ENCODE measurements around the gene ZNF862.
A peak's percentile ranks its signal among the peaks of the same experiment; 100 is the strongest.

Gene ZNF862

DNA sequence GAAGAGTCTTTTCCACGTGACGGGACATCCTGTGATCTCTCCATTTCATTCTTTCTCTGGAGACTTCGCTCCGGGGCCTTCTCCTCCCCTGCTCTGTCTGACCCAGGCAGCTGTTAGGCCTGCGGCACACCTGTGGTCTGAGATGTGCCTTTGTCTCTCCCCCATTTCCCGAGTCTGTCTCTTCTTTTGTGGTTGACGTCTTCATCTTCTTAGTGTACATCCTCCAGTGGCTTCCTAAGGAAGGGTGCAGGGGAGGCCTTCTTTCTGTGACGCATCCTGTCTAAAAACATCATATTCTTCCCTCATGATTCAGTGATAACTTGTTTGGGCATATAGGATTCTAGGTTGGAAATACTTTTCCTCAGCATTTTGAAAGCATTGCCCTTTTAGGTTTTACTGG is 18.4 kb downstream of the ZNF862 start:
- Mint-ChIP-seq H3K27me3 (ENCODE audit: low read depth) (no peaks in the 10 kb centered on the region), H3K4me3 (peak overlapping the region; percentile 50), H3K27ac (peak overlapping the region; percentile 26), H3K4me1 (ENCODE audit: low read depth) (peaks cover 30% of the 10 kb centered on the region), H3K36me3 (ENCODE audit: low read depth) (peaks cover 22% of the 10 kb centered on the region), H3K9me3 (no peaks in the 10 kb centered on the region)

- H3K27me3 Mint-ChIP-seq (ENCODE audit: low read depth): no peaks in the 10 kb centered on the region
- H3K4me1 Mint-ChIP-seq (ENCODE audit: low read depth): peaks cover 40% of the 10 kb centered on the region
- no peak overlapping the region for H3K27ac Mint-ChIP-seq
- H3K36me3 Mint-ChIP-seq (ENCODE audit: low read depth): peaks cover 28% of the 10 kb centered on the region
- H3K4me3 Mint-ChIP-seq: no peak overlapping the region
- H3K9me3 Mint-ChIP-seq: no peaks in the 10 kb centered on the region
Measured at GRCh38 chr7:149859369-149859768, 21.2 kb downstream of the ZNF862 start.

GRCh38 chr7:149859876-149860275 is 21.7 kb downstream of the ZNF862 start:
- Mint-ChIP-seq H3K4me3 (no peak overlapping the region), H3K36me3 (ENCODE audit: low read depth) (peaks cover 29% of the 10 kb centered on the region), H3K9me3 (no peaks in the 10 kb centered on the region), H3K27me3 (ENCODE audit: low read depth) (no peaks in the 10 kb centered on the region), H3K27ac (no peak overlapping the region), H3K4me1 (ENCODE audit: low read depth) (peaks cover 42% of the 10 kb centered on the region)

GRCh38 chr7:149860821-149861727 is 22.9 kb downstream of the ZNF862 start:
- H3K36me3 Mint-ChIP-seq (ENCODE audit: low read depth): peaks cover 35% of the 10 kb centered on the region
- H3K27ac Mint-ChIP-seq: no peak overlapping the region
- no peaks in the 10 kb centered on the region for H3K9me3 Mint-ChIP-seq
- H3K4me3 Mint-ChIP-seq: no peak overlapping the region
- H3K27me3 Mint-ChIP-seq (ENCODE audit: low read depth): no peaks in the 10 kb centered on the region
- peaks cover 48% of the 10 kb centered on the region for H3K4me1 Mint-ChIP-seq (ENCODE audit: low read depth)

- no peak overlapping the region for H3K4me3 Mint-ChIP-seq
- H3K36me3 Mint-ChIP-seq (ENCODE audit: low read depth): peaks cover 31% of the 10 kb centered on the region
- peaks cover 46% of the 10 kb centered on the region for H3K4me1 Mint-ChIP-seq (ENCODE audit: low read depth)
- no peaks in the 10 kb centered on the region for H3K9me3 Mint-ChIP-seq
- H3K27ac Mint-ChIP-seq: no peak overlapping the region
- H3K27me3 Mint-ChIP-seq (ENCODE audit: low read depth): no peaks in the 10 kb centered on the region
Measured at GRCh38 chr7:149861728-149862045, 23.5 kb downstream of the ZNF862 start.

DNA sequence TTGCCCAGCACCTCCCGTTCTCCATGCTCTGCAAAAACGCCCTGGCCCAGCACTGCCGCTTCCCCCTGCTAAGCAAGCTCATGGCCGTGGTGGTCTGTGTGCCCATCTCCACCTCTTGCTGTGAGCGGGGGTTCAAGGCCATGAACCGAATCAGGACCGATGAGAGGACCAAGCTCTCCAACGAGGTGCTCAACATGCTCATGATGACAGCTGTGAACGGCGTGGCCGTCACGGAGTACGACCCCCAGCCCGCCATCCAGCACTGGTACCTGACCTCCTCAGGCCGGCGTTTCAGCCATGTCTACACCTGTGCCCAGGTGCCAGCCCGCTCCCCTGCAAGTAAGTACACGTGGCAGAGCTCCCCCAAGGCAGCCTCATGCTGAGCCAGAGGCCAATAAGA is 24.0 kb downstream of the ZNF862 start:
- no peaks in the 10 kb centered on the region for H3K9me3 Mint-ChIP-seq
- no peaks in the 10 kb centered on the region for H3K27me3 Mint-ChIP-seq (ENCODE audit: low read depth)
- no peak overlapping the region for H3K27ac Mint-ChIP-seq
- no peak overlapping the region for H3K4me3 Mint-ChIP-seq
- peaks cover 31% of the 10 kb centered on the region for H3K36me3 Mint-ChIP-seq (ENCODE audit: low read depth)
- H3K4me1 Mint-ChIP-seq (ENCODE audit: low read depth): peaks cover 47% of the 10 kb centered on the region

- H3K27me3 Mint-ChIP-seq (ENCODE audit: low read depth): no peaks in the 10 kb centered on the region
- peaks cover 51% of the 10 kb centered on the region for H3K4me1 Mint-ChIP-seq (ENCODE audit: low read depth)
- no peak overlapping the region for H3K27ac Mint-ChIP-seq
- H3K36me3 Mint-ChIP-seq (ENCODE audit: low read depth): peaks cover 29% of the 10 kb centered on the region
- no peak overlapping the region for H3K4me3 Mint-ChIP-seq
- no peaks in the 10 kb centered on the region for H3K9me3 Mint-ChIP-seq
Measured at GRCh38 chr7:149863500-149863899, 25.3 kb downstream of the ZNF862 start.

GRCh38 chr7:149864023-149864422 is 25.8 kb downstream of the ZNF862 start:
- no peak overlapping the region for H3K4me3 Mint-ChIP-seq
- peaks cover 29% of the 10 kb centered on the region for H3K36me3 Mint-ChIP-seq (ENCODE audit: low read depth)
- H3K27me3 Mint-ChIP-seq (ENCODE audit: low read depth): no peaks in the 10 kb centered on the region
- no peaks in the 10 kb centered on the region for H3K9me3 Mint-ChIP-seq
- H3K27ac Mint-ChIP-seq: peak overlapping the region; percentile 72
- peaks cover 56% of the 10 kb centered on the region for H3K4me1 Mint-ChIP-seq (ENCODE audit: low read depth)

GRCh38 chr7:149864751-149865150 is 26.6 kb downstream of the ZNF862 start:
- no peaks in the 10 kb centered on the region for H3K9me3 Mint-ChIP-seq
- H3K27me3 Mint-ChIP-seq (ENCODE audit: low read depth): no peaks in the 10 kb centered on the region
- H3K4me3 Mint-ChIP-seq: no peak overlapping the region
- peaks cover 30% of the 10 kb centered on the region for H3K36me3 Mint-ChIP-seq (ENCODE audit: low read depth)
- H3K27ac Mint-ChIP-seq: peak overlapping the region; percentile 91
- H3K4me1 Mint-ChIP-seq (ENCODE audit: low read depth): peaks cover 59% of the 10 kb centered on the region

DNA sequence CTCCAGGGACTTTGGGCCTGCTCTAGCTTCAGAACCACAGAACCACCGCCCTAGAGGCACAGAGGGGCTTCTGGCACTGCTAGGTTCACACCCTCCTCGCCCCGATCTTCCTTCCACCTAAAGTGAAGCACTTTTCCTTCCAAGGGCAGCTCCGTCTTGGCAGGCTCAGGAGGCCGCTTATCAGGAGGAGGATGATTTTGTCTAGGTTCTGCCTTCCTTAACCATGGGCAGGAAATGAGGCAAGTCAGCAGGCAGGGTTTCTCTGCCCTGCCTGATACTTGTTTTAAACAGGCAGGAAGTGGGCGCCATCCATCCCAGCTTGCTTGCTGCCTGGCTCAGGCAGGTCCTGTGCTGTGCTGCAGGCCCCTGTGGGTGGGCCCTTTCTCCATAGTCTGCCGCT is 27.3 kb downstream of the ZNF862 start:
- Mint-ChIP-seq H3K36me3 (ENCODE audit: low read depth) (peaks cover 28% of the 10 kb centered on the region), H3K27ac (peak overlapping the region; percentile 91), H3K9me3 (no peaks in the 10 kb centered on the region), H3K27me3 (ENCODE audit: low read depth) (no peaks in the 10 kb centered on the region), H3K4me3 (peak overlapping the region; percentile 61), H3K4me1 (ENCODE audit: low read depth) (peaks cover 65% of the 10 kb centered on the region)

DNA sequence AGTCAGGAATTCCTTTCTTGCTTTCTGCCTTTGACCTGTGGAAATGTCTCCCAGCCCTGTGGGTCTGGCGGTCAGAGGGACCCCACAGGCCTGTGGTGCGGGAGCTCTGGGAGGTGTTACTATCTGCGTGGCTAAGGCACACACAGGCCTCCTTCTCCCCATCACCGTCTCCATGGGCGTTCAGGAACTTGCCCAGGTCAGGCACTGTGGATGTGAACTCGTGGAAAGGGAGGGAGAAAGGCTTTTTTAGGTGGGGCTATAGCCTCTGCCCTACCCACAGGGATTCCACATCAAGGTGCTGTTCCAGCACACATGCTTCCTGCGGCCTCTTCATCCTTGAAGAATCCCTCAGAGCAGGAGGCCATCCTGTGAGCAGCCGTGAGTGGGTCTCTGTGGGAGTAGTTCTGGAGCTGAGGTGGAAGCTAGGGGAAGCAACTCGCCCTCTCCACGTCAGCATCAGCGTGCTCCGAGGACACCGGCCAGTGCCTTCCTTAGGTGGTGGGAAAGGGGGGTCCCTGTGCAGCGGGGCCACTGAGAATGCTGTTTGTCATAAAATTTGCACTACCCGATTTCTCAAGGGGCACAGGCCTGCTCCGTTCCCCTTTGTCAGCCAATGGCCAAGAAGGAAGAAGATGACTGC is 28.1 kb downstream of the ZNF862 start:
- Mint-ChIP-seq H3K4me3 (peak overlapping the region; percentile 46), H3K4me1 (ENCODE audit: low read depth) (peaks cover 74% of the 10 kb centered on the region), H3K36me3 (ENCODE audit: low read depth) (peaks cover 27% of the 10 kb centered on the region), H3K9me3 (no peaks in the 10 kb centered on the region), H3K27me3 (ENCODE audit: low read depth) (no peaks in the 10 kb centered on the region), H3K27ac (peak overlapping the region; percentile 89)

GRCh38 chr7:149866779-149867447 is 28.7 kb downstream of the ZNF862 start:
- H3K9me3 Mint-ChIP-seq: no peaks in the 10 kb centered on the region
- no peaks in the 10 kb centered on the region for H3K27me3 Mint-ChIP-seq (ENCODE audit: low read depth)
- H3K27ac Mint-ChIP-seq: peak overlapping the region; percentile 89
- H3K4me3 Mint-ChIP-seq: no peak overlapping the region
- H3K36me3 Mint-ChIP-seq (ENCODE audit: low read depth): peaks cover 23% of the 10 kb centered on the region
- H3K4me1 Mint-ChIP-seq (ENCODE audit: low read depth): peaks cover 79% of the 10 kb centered on the region

GRCh38 chr7:149867762-149868622 is 29.8 kb downstream of the ZNF862 start:
- no peak overlapping the region for H3K4me3 Mint-ChIP-seq
- no peaks in the 10 kb centered on the region for H3K9me3 Mint-ChIP-seq
- H3K27me3 Mint-ChIP-seq (ENCODE audit: low read depth): no peaks in the 10 kb centered on the region
- H3K27ac Mint-ChIP-seq: peak overlapping the region; percentile 89
- peaks cover 15% of the 10 kb centered on the region for H3K36me3 Mint-ChIP-seq (ENCODE audit: low read depth)
- H3K4me1 Mint-ChIP-seq (ENCODE audit: low read depth): peaks cover 84% of the 10 kb centered on the region

DNA sequence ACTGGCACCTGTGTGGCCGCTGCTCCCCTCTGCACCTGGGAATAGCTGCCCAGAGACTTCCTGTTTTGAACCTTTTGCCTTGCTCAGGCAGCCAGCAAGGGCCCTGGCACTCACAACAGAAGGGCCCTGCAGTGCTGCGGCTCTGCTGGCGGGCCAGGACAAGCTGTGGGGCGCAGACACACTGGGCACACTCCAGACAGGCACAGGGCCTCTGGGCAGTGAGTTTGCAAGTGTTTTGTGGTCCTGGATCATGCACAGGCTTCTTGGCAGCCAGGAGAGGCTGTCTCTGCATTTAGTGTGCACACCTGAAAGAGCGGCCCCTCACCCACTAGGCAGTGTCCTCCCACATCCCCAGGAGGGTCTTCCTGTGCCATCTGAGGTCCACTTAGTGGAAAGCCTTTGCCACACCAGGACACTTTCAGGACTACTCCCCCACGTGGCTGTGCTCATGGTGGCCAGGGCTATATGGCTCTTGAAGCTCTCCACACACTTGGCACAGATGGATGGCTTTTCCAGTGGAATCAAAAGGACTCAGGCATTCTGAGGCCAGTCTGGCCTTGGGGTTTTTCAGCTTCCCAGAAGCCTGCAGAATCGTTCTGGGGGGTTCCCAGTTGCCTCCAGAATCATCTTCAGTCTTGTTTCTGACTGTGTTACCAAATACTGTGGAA is 30.6 kb downstream of the ZNF862 start:
- H3K27me3 Mint-ChIP-seq (ENCODE audit: low read depth): no peaks in the 10 kb centered on the region
- H3K4me3 Mint-ChIP-seq: no peak overlapping the region
- H3K36me3 Mint-ChIP-seq (ENCODE audit: low read depth): peaks cover 15% of the 10 kb centered on the region
- H3K27ac Mint-ChIP-seq: peak overlapping the region; percentile 62
- H3K4me1 Mint-ChIP-seq (ENCODE audit: low read depth): peaks cover 80% of the 10 kb centered on the region
- no peaks in the 10 kb centered on the region for H3K9me3 Mint-ChIP-seq

Measured in T-helper 1 cell treated with Interleukin-12 subunit alpha and Interleukin-12 subunit beta and Interleukin-4 antibody, amounts not matched to agents 30 μg/mL and 1 μg/mL, for 36 hours (primary cell).